ENCODE results near the gene SLC22A7. TPM values are rescaled to one million over a fixed set of nuclear protein-coding genes. Genes with fewer than 3 reads are reported as not detected.

Gene SLC22A7
- total and polyA plus RNA-seq, 2 experiments from 2014 or later: 0.51 TPM; not detected in 1

GRCh38 chr6:43277643-43278523 is 20.2 kb upstream of the SLC22A7 start:
- H3K27me3 ChIP-seq: peaks cover 30% of the 10 kb centered on the region
- H3K4me3 ChIP-seq: no peak overlapping the region
- no peak for TF ChIP-seq CTCF (IDR thresholded peaks at IDR 0.05; ENCODE audit: low read depth, low read length)
- peak in 1 of 2 donors; percentile 53 for DNase-seq (ENCODE audit: low read depth in 1 of 2, low spot score in 1 of 2)
- no peaks in the 10 kb centered on the region for H3K9me3 ChIP-seq (ENCODE audit: low read depth)
- peaks cover 7% of the 10 kb centered on the region for H3K4me1 ChIP-seq (ENCODE audit: low read depth)
- H3K36me3 ChIP-seq: no peaks in the 10 kb centered on the region
- peak overlapping the region; percentile 81 for H3K27ac ChIP-seq

- Histone ChIP-seq H3K4me3 (no peak overlapping the region), H3K27ac (peak overlapping the region; percentile 81), H3K9me3 (ENCODE audit: low read depth) (no peaks in the 10 kb centered on the region), H3K4me1 (ENCODE audit: low read depth) (peaks cover 7% of the 10 kb centered on the region), H3K36me3 (no peaks in the 10 kb centered on the region), H3K27me3 (peaks cover 30% of the 10 kb centered on the region)
- no peak for DNase-seq (ENCODE audit: low read depth in 1 of 2, low spot score in 1 of 2)
- TF ChIP-seq CTCF (IDR thresholded peaks at IDR 0.05; ENCODE audit: low read depth, low read length): no peak
Measured at GRCh38 chr6:43278524-43279078, 19.5 kb upstream of the SLC22A7 start.

- H3K4me3 ChIP-seq: no peak overlapping the region
- H3K27me3 ChIP-seq: peaks cover 21% of the 10 kb centered on the region
- TF ChIP-seq CTCF (IDR thresholded peaks at IDR 0.05; ENCODE audit: low read depth, low read length): no peak
- H3K4me1 ChIP-seq (ENCODE audit: low read depth): peaks cover 7% of the 10 kb centered on the region
- H3K9me3 ChIP-seq (ENCODE audit: low read depth): no peaks in the 10 kb centered on the region
- no peak overlapping the region for H3K27ac ChIP-seq
- H3K36me3 ChIP-seq: no peaks in the 10 kb centered on the region
- no peak for DNase-seq (ENCODE audit: low read depth in 1 of 2, low spot score in 1 of 2)
Measured at GRCh38 chr6:43280234-43280633, 17.8 kb upstream of the SLC22A7 start.

GRCh38 chr6:43282060-43282459 is 16.0 kb upstream of the SLC22A7 start:
- DNase-seq (ENCODE audit: low read depth in 1 of 2, low spot score in 1 of 2): no peak
- Histone ChIP-seq H3K4me1 (ENCODE audit: low read depth) (peaks cover 7% of the 10 kb centered on the region), H3K27me3 (peaks cover 7% of the 10 kb centered on the region), H3K36me3 (no peaks in the 10 kb centered on the region), H3K9me3 (ENCODE audit: low read depth) (no peaks in the 10 kb centered on the region), H3K4me3 (no peak overlapping the region), H3K27ac (no peak overlapping the region)
- TF ChIP-seq CTCF (IDR thresholded peaks at IDR 0.05; ENCODE audit: low read depth, low read length): no peak

GRCh38 chr6:43282636-43283513 is 15.2 kb upstream of the SLC22A7 start:
- Histone ChIP-seq H3K4me3 (no peak overlapping the region), H3K27ac (no peak overlapping the region), H3K9me3 (ENCODE audit: low read depth) (no peaks in the 10 kb centered on the region), H3K27me3 (peaks cover 7% of the 10 kb centered on the region), H3K4me1 (ENCODE audit: low read depth) (peaks cover 7% of the 10 kb centered on the region), H3K36me3 (no peaks in the 10 kb centered on the region)
- TF ChIP-seq CTCF (IDR thresholded peaks at IDR 0.05; ENCODE audit: low read depth, low read length): no peak
- no peak for DNase-seq (ENCODE audit: low read depth in 1 of 2, low spot score in 1 of 2)

Data from cardiac muscle cell (in vitro differentiated cells and primary cell).